Lung (tissue), 12 donors: ENCODE measurements around the gene NDC80. TPM values are rescaled to one million over a fixed set of nuclear protein-coding genes. Genes with fewer than 3 reads are reported as not detected.

Experiments
- ATAC-seq: fragments of 200-7000 bp; cut with Tn5 transposase; one replicate; pipeline ENCODE4 v1.9.1; 2020; ENCODE audit warnings: moderate number of reproducible peaks; ENCODE audit not compliant: insufficient read depth, low FRiP score
- DNase-seq, 3 donors: peaks; one replicate each; pipeline ENCODE4 v3.0.0-alpha.2; 2013 to 2017
- H3K27ac ChIP-seq, 2 donors: one replicate each; pipeline ENCODE4 v1.5.1; 2013; ENCODE audit warnings: mild to moderate bottlenecking in 2 of 2, moderate library complexity in 2 of 2, control low read depth in 1 of 2, inconsistent platforms in 1 of 2, low read depth in 1 of 2, low read length in 1 of 2
- H3K27me3 ChIP-seq, 3 donors: one replicate each; pipeline ENCODE4 v1.5.1; 2013; ENCODE audit warnings: low read length in 2 of 3; ENCODE audit not compliant: control insufficient read depth in 3 of 3, insufficient read depth in 3 of 3
- H3K36me3 ChIP-seq, 4 donors: one replicate each; pipeline ENCODE4 v1.5.1; 2013; ENCODE audit warnings: low read length in 4 of 4, mild to moderate bottlenecking in 1 of 4, moderate library complexity in 1 of 4; ENCODE audit not compliant: control insufficient read depth in 4 of 4, insufficient read depth in 4 of 4
- H3K4me1 ChIP-seq, 5 donors: one replicate each; pipeline ENCODE4 v1.5.1; 2013; ENCODE audit warnings: low read length in 5 of 5, mild to moderate bottlenecking in 2 of 5, moderate library complexity in 1 of 5; ENCODE audit not compliant: control insufficient read depth in 5 of 5, insufficient read depth in 5 of 5
- H3K4me3 ChIP-seq: one replicate; pipeline ENCODE4 v1.5.1; 2013; ENCODE audit warnings: mild to moderate bottlenecking, control low read depth, moderate library complexity
- H3K9ac ChIP-seq, 2 donors: one replicate each; pipeline ENCODE4 v1.5.1; 2013; ENCODE audit warnings: low read length in 2 of 2, control low read depth in 1 of 2; ENCODE audit not compliant: insufficient read depth in 1 of 2
- H3K9me3 ChIP-seq, 4 donors: one replicate each; pipeline ENCODE4 v1.5.1; 2013; ENCODE audit warnings: low read length in 3 of 4, mild to moderate bottlenecking in 1 of 4, moderate library complexity in 1 of 4; ENCODE audit not compliant: control insufficient read depth in 4 of 4, insufficient read depth in 3 of 4
- WGBS, 2 donors: extraction: QIAGEN DNeasy Blood & Tissue Kit; methylation state at CpG; one replicate each; pipeline ENCODE4 v1.1.7; 2013; 5-methylcytosine and 5-hydroxymethylcytosine counted together
- polyA plus RNA-seq, 2 donors: library from polyadenylated mRNA; stranded (reverse); fragments of 200-250 nt; gene quantifications; one replicate each; pipeline ENCODE4 v1.2.1, GENCODE V29; 2013
- total RNA-seq, 2 donors: library from RNA; depleted of rRNA in 1 of 2; stranded (reverse); fragments of >200 nt in 1 of 2; gene quantifications; one replicate each; pipeline ENCODE4 v1.2.1, GENCODE V29; 2014 to 2021
- TF ChIP-seq, protein P1 (sequence below): IDR thresholded peaks from 2 replicates; pipeline ENCODE4 v1.5.1; 2012; ENCODE audit warnings: mild to moderate bottlenecking; ENCODE audit errors: control extremely low read depth, extremely low read depth
- donor health status: control.
- donor health status: control.
- donor health status: Bipolar disorder and iron deficiency.
- donor health status: healthy.
- donor health status: DM: yes; HTN: yes; CAD: no.

NDC80 gene
- total and polyA plus RNA-seq, 4 donors, result 0.55 to 3.9 (median 2.3) TPM

DNA sequence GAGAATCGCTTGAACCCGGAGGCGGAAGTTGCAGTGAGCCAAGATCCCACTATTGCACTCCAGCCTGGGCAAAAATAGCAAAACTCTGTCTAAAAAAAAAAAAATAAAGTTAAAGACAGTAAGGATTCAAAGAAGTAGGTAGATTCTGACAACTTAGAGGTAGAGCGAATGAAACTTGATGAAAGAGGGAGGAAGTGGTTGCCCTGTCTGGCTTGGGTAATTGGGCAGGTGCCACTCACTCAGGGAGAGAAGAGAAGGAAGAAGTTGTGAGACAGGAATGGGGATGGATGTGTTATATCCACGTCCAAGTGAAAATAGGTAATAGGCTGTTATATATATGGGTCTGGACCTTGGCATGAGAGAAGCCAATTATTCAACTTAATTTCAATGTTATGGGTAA lies 26.3 kb downstream of the NDC80 start:
- TF ChIP-seq, protein P1, sequence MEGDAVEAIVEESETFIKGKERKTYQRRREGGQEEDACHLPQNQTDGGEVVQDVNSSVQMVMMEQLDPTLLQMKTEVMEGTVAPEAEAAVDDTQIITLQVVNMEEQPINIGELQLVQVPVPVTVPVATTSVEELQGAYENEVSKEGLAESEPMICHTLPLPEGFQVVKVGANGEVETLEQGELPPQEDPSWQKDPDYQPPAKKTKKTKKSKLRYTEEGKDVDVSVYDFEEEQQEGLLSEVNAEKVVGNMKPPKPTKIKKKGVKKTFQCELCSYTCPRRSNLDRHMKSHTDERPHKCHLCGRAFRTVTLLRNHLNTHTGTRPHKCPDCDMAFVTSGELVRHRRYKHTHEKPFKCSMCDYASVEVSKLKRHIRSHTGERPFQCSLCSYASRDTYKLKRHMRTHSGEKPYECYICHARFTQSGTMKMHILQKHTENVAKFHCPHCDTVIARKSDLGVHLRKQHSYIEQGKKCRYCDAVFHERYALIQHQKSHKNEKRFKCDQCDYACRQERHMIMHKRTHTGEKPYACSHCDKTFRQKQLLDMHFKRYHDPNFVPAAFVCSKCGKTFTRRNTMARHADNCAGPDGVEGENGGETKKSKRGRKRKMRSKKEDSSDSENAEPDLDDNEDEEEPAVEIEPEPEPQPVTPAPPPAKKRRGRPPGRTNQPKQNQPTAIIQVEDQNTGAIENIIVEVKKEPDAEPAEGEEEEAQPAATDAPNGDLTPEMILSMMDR, result no peak
- H3K36me3 ChIP-seq, result peaks cover 0 to 9% (median 3%) of the 10 kb centered on the region in 4 donors
- no peak overlapping the region for H3K27ac ChIP-seq
- H3K9ac ChIP-seq, result no peak overlapping the region
- ATAC-seq, result no peak
- 82 to 94% methylated on average over 5 of the region's 5 CpGs for WGBS, 2 donors
- no peaks in the 10 kb centered on the region for H3K9me3 ChIP-seq
- H3K4me1 ChIP-seq, result no peaks in the 10 kb centered on the region
- H3K4me3 ChIP-seq, result no peak overlapping the region
- no peak for DNase-seq
- no peaks in the 10 kb centered on the region for H3K27me3 ChIP-seq

DNA sequence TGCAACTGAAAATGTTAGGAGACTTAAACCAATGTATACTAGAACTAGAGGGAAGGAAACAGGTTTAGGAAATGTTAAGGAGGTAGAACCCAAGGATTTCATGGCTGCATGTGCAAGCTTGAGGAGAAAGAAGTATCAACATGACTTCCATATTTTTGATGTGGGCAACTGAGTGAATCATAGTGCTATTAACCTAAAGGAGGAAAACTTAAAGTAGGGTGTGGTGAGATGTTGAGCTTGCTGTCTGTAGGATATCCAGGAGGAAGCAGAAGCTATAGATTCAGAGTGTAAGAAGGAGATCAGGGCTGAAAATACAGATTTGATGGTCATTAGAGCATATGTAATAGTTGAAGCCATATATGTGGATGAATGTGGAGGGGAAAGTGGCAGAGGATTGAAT lies 31.5 kb downstream of the NDC80 start:
- H3K27me3 ChIP-seq, result no peaks in the 10 kb centered on the region
- H3K4me1 ChIP-seq, result no peaks in the 10 kb centered on the region
- no peaks in the 10 kb centered on the region for H3K9me3 ChIP-seq
- H3K27ac ChIP-seq, result no peak overlapping the region
- H3K9ac ChIP-seq, result no peak overlapping the region
- DNase-seq (no peak), ATAC-seq (no peak)
- H3K36me3 ChIP-seq, result peaks cover 0 to 10% (median 3%) of the 10 kb centered on the region in 4 donors
- TF ChIP-seq, protein P1, result no peak
- H3K4me3 ChIP-seq, result no peak overlapping the region

DNA sequence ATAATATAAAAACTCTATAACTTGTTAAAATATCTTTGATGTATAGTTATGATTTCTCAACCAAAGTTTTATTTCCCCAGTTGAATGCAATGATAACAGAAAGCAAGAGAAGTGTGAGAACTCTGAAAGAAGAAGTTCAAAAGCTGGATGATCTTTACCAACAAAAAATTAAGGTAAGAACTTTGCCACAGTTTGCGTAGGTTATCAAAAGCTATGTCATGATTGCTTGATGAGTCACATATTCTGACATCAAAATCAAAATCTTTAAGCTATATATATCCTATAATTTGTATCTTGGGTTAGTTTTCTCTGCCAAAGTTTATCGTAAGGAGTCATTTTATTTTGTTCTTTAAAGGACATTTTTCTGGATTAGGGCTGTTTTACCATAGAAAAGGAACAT lies 35.0 kb downstream of the NDC80 start:
- no peak for ATAC-seq
- no peak for DNase-seq
- H3K9ac ChIP-seq, result no peak overlapping the region
- no peaks in the 10 kb centered on the region for H3K27me3 ChIP-seq
- H3K27ac ChIP-seq, result no peak overlapping the region
- H3K36me3 ChIP-seq, result peaks cover 0 to 8% (median 3%) of the 10 kb centered on the region in 4 donors
- TF ChIP-seq, protein P1, result no peak
- WGBS, 2 donors, result 73 to 77% methylated on average over 2 of the region's 2 CpGs
- H3K4me1 ChIP-seq, result no peaks in the 10 kb centered on the region
- no peak overlapping the region for H3K4me3 ChIP-seq
- H3K9me3 ChIP-seq, result no peaks in the 10 kb centered on the region

DNA sequence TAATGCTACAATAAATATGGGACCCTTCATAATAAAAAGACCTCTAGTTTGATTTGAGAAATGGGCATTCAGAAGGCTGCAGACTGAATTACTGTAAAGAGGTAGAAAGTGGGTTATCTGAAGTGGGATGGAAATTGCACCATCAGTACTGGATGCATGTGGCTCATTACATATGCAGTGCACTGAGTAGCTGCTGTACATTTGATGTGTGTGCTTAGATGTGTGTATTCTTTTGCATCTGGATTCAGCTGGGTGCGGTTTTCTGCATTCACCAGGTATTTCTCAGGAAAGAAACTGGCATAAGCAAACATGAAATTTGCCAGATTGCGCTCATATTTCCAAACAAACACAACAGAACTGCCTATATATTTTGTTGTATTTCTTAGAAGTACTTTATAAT lies 38.2 kb downstream of the NDC80 start:
- no peak for DNase-seq
- H3K4me3 ChIP-seq, result no peak overlapping the region
- H3K4me1 ChIP-seq, result no peaks in the 10 kb centered on the region
- H3K9me3 ChIP-seq, result no peaks in the 10 kb centered on the region
- H3K9ac ChIP-seq, result no peak overlapping the region
- no peak for ATAC-seq
- WGBS, 2 donors, result 94 to 96% methylated on average over 2 of the region's 2 CpGs
- H3K36me3 ChIP-seq, result peaks cover 0 to 4% (median 1%) of the 10 kb centered on the region in 4 donors
- H3K27ac ChIP-seq, result no peak overlapping the region
- H3K27me3 ChIP-seq, result no peaks in the 10 kb centered on the region
- TF ChIP-seq, protein P1, result no peak
